A549 treated with RU486 at 1 μM for 4 hours (cell line): ENCODE results near the gene APOE. TPM values are rescaled to one million over a fixed set of nuclear protein-coding genes. Genes with fewer than 3 reads are reported as not detected.

Experiments used
- total RNA-seq: library from RNA; stranded (reverse); fragments of 200-300 nt; extraction: Qiagen RNA extraction; gene quantifications from 5 replicates; pipeline ENCODE4 v1.2.3, GENCODE V29; 2022; ENCODE audit warnings: low read depth

APOE gene
- 10.9 to 21.6 TPM (median 15.6 TPM) in 5 replicates for total RNA-seq

DNA sequence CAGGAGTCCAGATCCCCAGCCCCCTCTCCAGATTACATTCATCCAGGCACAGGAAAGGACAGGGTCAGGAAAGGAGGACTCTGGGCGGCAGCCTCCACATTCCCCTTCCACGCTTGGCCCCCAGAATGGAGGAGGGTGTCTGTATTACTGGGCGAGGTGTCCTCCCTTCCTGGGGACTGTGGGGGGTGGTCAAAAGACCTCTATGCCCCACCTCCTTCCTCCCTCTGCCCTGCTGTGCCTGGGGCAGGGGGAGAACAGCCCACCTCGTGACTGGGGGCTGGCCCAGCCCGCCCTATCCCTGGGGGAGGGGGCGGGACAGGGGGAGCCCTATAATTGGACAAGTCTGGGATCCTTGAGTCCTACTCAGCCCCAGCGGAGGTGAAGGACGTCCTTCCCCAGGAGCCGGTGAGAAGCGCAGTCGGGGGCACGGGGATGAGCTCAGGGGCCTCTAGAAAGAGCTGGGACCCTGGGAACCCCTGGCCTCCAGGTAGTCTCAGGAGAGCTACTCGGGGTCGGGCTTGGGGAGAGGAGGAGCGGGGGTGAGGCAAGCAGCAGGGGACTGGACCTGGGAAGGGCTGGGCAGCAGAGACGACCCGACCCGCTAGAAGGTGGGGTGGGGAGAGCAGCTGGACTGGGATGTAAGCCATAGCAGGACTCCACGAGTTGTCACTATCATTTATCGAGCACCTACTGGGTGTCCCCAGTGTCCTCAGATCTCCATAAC lies at the start of gene APOE:
TSS of gene APOE (plus strand) at position 360 of the 724 bp plus-strand sequence. CDS start 829 bp downstream, outside the sequence.

DNA sequence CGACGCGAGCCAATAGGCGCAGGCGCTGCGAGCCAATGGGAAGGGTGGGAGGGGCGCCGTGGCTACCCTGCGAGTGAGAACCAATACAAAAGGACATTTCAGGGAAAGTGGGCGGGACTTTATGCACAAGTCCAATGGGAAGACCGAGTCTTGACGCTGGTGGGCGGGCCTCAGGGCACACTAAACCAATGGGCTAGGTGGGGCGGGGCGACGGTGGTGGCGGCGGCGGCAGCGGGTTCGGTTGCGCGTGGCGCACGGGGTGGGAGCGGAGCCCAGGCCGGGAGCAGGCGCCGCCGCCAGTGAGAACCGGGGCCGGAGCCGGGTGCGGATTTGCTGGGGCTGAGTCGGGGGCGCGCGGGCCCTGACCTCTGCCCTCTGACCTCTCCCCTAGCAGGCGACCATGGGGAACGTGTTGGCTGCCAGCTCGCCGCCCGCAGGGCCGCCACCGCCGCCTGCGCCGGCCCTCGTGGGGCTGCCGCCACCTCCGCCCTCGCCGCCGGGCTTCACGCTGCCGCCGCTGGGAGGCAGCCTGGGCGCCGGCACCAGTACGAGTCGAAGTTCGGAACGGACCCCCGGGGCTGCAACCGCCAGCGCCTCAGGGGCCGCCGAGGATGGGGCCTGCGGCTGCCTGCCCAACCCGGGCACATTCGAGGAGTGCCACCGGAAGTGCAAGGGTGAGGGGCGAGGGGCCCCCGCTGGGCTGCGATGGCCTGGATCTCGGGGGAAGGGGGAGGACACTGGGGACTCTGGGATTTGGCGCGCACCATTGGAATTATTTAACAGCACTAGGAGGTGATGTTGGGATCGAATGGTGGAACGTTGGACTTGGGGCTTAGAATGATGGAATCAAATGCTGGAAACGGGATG lies 14.3 kb upstream of the APOE start, which contains the start of gene TOMM40:
TSS of gene TOMM40 (plus strand) at position 239 of the 867 bp plus-strand sequence. CDS start at position 401, 162 bp downstream.

DNA sequence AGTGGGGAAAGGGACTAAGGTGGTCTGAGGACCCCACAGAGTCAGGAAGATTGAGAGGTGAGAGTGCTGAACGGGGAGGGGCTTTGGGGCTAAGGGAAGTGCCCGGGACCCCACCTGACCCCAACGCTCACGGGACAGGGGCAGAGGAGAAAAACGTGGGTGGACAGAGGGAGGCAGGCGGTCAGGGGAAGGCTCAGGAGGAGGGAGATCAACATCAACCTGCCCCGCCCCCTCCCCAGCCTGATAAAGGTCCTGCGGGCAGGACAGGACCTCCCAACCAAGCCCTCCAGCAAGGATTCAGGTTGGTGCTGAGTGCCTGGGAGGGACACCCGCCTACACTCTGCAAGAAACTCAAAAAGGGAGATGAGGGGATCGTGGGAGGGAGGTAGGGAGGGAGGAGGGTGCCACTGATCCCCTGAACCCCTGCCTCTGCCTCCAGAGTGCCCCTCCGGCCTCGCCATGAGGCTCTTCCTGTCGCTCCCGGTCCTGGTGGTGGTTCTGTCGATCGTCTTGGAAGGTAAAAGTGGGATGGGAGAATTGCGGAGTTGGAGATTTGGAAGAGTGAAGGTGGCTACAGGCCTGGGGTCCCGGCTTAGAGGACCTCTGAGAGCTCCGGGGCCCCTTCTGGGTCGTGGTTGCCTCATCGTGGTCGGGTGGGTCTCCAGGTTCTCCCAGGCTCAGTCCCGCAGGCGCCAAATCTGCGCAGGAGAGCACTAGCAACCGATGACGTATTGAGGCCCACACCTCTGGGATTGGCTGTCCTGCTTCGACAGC lies 9.0 kb downstream of the APOE start, which contains the start of gene APOC1:
TSS of gene APOC1 (plus strand) at position 176 of the 774 bp plus-strand sequence. CDS start at position 460, 284 bp downstream.

DNA sequence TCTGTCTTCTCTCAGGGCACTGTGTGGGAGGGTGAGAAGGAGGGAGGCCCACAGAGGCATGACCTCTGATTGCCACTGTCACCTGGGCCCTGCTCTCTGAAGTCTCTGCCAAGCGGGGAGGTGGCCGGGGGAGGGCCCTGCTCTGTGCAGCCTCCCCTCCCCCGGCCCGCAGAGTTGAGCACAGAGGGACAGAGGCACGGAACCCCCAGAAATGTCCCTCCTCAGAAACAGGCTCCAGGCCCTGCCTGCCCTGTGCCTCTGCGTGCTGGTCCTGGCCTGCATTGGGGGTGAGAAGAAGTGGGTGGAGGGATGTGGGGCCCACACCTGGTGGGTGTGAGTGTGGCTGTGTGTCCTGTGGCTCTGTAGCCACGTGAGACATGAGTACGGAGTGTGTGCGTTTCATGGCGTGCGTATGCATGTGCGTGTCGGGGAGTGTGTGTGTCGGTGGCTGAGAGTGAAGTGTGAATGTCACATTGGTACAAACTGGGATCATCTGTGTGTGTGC lies 36.5 kb downstream of the APOE start, which contains the start of gene APOC4:
TSS of gene APOC4 (plus strand) at position 171 of the 505 bp plus-strand sequence. CDS start at position 212, 41 bp downstream.

DNA sequence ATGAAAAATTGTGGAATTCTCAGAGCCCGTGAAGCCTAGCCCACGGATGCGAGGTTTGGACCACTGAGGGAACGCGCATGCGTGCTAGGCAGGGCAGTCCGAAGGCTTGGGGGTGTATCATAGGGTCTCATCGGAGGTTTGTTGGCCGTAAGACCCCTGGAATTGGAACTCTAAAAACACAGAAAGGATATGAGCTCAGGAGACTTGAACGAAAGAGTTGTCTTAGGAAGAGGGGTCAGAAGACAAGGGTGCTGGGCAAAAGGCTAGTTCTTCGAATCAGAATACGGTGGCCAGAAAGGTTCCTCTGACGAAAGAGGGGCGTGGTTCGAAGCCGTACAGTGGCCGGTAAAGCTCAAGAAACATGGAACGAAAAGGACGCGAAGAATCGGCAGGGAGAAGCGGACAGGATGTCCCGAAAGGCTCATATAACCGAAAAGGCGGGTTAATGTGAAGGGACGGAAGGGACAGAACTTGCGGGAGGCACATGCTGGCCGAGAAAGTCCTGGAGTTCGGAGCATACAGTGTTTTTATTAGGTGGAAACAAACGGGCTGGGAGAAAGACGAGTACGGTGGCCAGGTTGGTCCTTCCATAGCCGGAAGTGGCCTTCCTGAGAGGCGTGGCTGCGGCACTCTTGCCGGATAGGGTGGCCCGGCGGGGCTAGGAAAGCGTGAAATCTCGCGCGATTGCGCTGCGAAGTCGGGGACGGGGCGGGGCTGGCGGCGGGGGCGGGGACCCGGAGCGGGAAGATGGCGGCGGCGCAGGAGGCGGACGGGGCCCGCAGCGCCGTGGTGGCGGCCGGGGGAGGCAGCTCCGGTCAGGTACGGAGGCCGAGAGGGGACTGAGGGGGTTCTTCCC lies 49.3 kb downstream of the APOE start, which contains the start of gene CLPTM1:
TSS of gene CLPTM1 (plus strand) at position 732 of the 856 bp plus-strand sequence. CDS start at position 748, 16 bp downstream.

Other genes with a start within 250 kb of the APOE start
- gene CEACAM19, start 234.3 kb upstream of the APOE start, total RNA-seq, result 7.5 to 10.1 TPM (median 9.3 TPM) in 5 replicates
- 0.14 to 0.30 TPM (median 0.15 TPM) in 3 of 5 replicates, not detected in the others for gene CEACAM16, start 206.6 kb upstream of the APOE start, total RNA-seq
- 48.8 to 104 TPM (median 82.2 TPM) in 5 replicates for gene BCL3, start 157.1 kb upstream of the APOE start, total RNA-seq
- 0.09 TPM in 1 of 5 replicates, not detected in the others for gene CBLC, start 127.9 kb upstream of the APOE start, total RNA-seq
- 60.0 to 93.5 TPM (median 80.5 TPM) in 5 replicates for gene BCAM, start 96.7 kb upstream of the APOE start, total RNA-seq
- gene NECTIN2, start 59.5 kb upstream of the APOE start, total RNA-seq, result 74.0 to 90.3 TPM (median 81.2 TPM) in 5 replicates
- gene TOMM40, start 14.5 kb upstream of the APOE start, total RNA-seq, result 191 to 268 TPM (median 252 TPM) in 5 replicates
- 102 to 147 TPM (median 119 TPM) in 5 replicates for gene APOC1, start 8.8 kb downstream of the APOE start, total RNA-seq
- not detected in 5 replicates for gene APOC4, start 36.4 kb downstream of the APOE start, total RNA-seq
- gene APOC2, start 40.3 kb downstream of the APOE start, total RNA-seq, result not detected in 5 replicates
- 128 to 186 TPM (median 177 TPM) in 5 replicates for gene CLPTM1, start 49.6 kb downstream of the APOE start, total RNA-seq
- gene RELB, start 95.7 kb downstream of the APOE start, total RNA-seq, result 33.4 to 57.6 TPM (median 51.4 TPM) in 5 replicates
- 45.2 to 77.0 TPM (median 76.3 TPM) in 5 replicates for gene CLASRP, start 133.2 kb downstream of the APOE start, total RNA-seq
- 6.5 to 11.0 TPM (median 10.4 TPM) in 5 replicates for gene ZNF296, start 170.7 kb downstream of the APOE start, total RNA-seq
- 80.4 to 92.3 TPM (median 84.4 TPM) in 5 replicates for gene GEMIN7, start 173.5 kb downstream of the APOE start, total RNA-seq
- 20.7 to 33.8 TPM (median 30.5 TPM) in 5 replicates for gene PPP1R37, start 187.4 kb downstream of the APOE start, total RNA-seq